Measurements from ENCODE around the gene PHACTR1. TPM values are rescaled to one million over a fixed set of nuclear protein-coding genes. Genes with fewer than 3 reads are reported as not detected.

The PHACTR1 gene
- total and polyA plus RNA-seq, 12 donors = 0.77 to 16.0 (median 3.5) TPM

DNA sequence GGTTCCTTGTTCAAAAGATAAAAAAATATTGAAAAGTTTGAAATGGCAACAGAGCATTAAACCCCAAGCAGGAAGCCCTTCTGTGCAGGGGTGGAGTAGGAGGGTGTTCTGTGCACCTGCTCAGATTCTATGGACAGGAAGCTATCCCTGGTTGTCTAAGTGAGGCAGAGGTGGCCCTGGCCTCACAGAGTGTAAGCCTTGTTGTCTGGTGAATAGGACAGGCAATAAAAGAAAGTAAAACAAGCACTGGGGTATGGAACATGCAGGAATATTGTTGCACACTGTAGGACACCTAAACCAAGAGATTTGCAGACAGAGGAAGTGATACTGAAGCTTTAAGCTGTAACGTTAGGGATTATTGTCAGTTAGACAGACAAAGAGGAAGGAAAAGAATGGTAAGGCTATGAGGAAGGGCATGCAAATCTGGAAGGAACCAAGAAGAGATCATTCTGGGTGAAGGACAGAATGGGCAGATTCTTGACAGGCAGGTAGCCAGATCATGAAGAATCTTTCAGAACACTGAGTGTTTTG lies 545.0 kb downstream of the PHACTR1 start:
- H3K36me3 ChIP-seq (replicated peaks in 1 of 2) = no peaks in the 10 kb centered on the region
- TF ChIP-seq POLR2A (IDR thresholded peaks at IDR 0.05) = no peak
- TF ChIP-seq, protein P1, sequence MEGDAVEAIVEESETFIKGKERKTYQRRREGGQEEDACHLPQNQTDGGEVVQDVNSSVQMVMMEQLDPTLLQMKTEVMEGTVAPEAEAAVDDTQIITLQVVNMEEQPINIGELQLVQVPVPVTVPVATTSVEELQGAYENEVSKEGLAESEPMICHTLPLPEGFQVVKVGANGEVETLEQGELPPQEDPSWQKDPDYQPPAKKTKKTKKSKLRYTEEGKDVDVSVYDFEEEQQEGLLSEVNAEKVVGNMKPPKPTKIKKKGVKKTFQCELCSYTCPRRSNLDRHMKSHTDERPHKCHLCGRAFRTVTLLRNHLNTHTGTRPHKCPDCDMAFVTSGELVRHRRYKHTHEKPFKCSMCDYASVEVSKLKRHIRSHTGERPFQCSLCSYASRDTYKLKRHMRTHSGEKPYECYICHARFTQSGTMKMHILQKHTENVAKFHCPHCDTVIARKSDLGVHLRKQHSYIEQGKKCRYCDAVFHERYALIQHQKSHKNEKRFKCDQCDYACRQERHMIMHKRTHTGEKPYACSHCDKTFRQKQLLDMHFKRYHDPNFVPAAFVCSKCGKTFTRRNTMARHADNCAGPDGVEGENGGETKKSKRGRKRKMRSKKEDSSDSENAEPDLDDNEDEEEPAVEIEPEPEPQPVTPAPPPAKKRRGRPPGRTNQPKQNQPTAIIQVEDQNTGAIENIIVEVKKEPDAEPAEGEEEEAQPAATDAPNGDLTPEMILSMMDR (IDR thresholded peaks at IDR 0.05) = no peak
- H3K27ac ChIP-seq = peak overlapping the region in 1 of 5 donors; percentile 38
- no peak overlapping the region for H3K4me3 ChIP-seq
- no peaks in the 10 kb centered on the region for H3K4me1 ChIP-seq (replicated peaks in 1 of 2)
- intact Hi-C loops (cut with DNase I) = no loop called here
- no peaks in the 10 kb centered on the region for H3K9me3 ChIP-seq (replicated peaks in 1 of 3)
- 47 to 64% (median 60%) methylated on average over 1 of the region's 1 CpG for WGBS, 4 donors
- no peaks in the 10 kb centered on the region for H3K27me3 ChIP-seq
- DNase-seq = no peak

DNA sequence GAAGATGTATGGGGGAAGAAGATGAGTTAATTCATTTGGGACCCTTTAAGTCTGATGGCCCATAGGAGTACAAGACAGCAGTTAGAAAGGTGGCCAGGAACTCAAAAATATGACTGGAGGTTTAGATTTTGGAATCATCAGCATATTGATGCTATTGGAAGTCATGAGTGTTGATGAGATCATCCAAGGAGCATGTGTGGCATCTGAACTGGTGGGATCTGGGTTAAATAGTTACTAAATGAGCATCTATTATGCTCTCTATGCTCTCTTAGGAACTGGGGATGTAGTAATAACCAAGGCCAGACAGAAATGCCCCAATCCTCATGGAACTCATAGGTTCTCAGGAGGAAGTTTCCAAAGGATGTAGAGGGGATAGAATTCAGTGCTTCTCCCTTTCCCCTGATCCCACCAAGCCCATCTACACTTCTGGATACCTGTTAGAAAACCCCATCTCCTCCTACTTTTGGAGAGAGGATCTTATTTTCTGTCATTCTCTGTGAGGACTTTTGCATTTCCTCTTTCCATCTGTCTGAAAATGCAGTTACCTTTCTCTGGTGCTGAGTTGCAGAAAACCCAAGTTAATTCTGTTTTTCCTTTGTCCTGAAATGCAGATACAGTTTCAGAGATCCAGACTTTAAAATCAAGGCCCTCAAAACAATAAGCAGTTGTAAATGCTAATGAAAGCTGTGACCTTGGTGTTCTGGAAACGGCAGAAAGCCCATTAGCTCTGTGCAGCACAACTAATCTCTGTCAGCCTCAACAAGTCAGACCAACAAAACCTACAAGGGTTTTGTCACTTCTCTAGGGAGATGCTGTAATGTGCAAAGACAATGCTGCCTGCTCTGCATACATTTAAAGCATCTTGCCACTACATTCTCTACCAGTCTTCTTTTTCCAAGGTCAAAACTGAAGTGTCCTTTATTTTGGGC lies 546.0 kb downstream of the PHACTR1 start:
- intact Hi-C loops (cut with DNase I) = no loop called here
- no peaks in the 10 kb centered on the region for H3K4me1 ChIP-seq (replicated peaks in 1 of 2)
- WGBS, 4 donors = 21 to 42% (median 25%) methylated on average over 1 of the region's 1 CpG
- H3K4me3 ChIP-seq = no peak overlapping the region
- TF ChIP-seq, protein P1 (IDR thresholded peaks at IDR 0.05) = no peak
- TF ChIP-seq POLR2A (IDR thresholded peaks at IDR 0.05) = no peak
- H3K27me3 ChIP-seq = no peaks in the 10 kb centered on the region
- no peak for DNase-seq
- H3K36me3 ChIP-seq (replicated peaks in 1 of 2) = no peaks in the 10 kb centered on the region
- H3K9me3 ChIP-seq (replicated peaks in 1 of 3) = no peaks in the 10 kb centered on the region
- no peak overlapping the region for H3K27ac ChIP-seq

GRCh38 chr6:13263669-13264068 lies 547.1 kb downstream of the PHACTR1 start:
- WGBS, 4 donors = 89 to 92% (median 90%) methylated on average over 6 of the region's 6 CpGs
- intact Hi-C loops (cut with DNase I) = no loop called here
- TF ChIP-seq, protein P1 (IDR thresholded peaks at IDR 0.05) = no peak
- no peak for TF ChIP-seq POLR2A (IDR thresholded peaks at IDR 0.05)
- no peak overlapping the region for H3K27ac ChIP-seq
- no peaks in the 10 kb centered on the region for H3K36me3 ChIP-seq (replicated peaks in 1 of 2)
- H3K27me3 ChIP-seq = no peaks in the 10 kb centered on the region
- H3K4me3 ChIP-seq = no peak overlapping the region
- no peaks in the 10 kb centered on the region for H3K4me1 ChIP-seq (replicated peaks in 1 of 2)
- DNase-seq = no peak
- no peaks in the 10 kb centered on the region for H3K9me3 ChIP-seq (replicated peaks in 1 of 3)

DNA sequence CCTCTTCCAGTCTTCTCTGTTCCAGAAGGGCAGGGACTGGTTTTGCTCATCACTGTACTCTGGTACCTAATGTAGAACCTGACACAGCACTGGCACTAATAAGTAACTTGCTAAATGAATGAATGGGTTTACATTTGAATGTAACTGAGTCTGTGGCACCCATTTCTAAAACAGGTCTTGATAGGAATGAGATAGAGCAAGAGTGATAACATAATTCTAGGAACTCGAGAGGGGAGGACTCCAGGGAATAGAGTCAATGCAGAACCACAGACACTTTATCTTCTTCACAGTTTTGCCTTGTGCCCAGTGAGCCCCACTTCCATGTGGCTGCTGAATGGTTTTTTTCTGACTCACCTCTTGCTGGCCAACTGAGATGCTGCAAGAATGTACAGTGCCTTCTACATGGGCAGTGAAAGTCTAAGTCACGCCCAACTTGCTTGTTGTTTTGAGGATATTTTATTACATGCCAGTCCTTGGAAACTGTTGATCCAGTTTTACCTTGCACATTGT lies 550.6 kb downstream of the PHACTR1 start:
- Histone ChIP-seq H3K9me3 (replicated peaks in 1 of 3) (no peaks in the 10 kb centered on the region), H3K36me3 (replicated peaks in 1 of 2) (no peaks in the 10 kb centered on the region), H3K4me3 (no peak overlapping the region), H3K27ac (no peak overlapping the region), H3K4me1 (replicated peaks in 1 of 2) (no peaks in the 10 kb centered on the region), H3K27me3 (no peaks in the 10 kb centered on the region)
- TF ChIP-seq, protein P1 (IDR thresholded peaks at IDR 0.05) = no peak
- TF ChIP-seq POLR2A (IDR thresholded peaks at IDR 0.05) = no peak
- WGBS, 4 donors = 81 to 90% (median 85%) methylated on average over 2 of the region's 2 CpGs
- intact Hi-C loops (cut with DNase I) = no loop called here
- DNase-seq = no peak
